Uterus (tissue), 4 donors: Measurements from ENCODE around the gene XRCC4. TPM values are rescaled to one million over a fixed set of nuclear protein-coding genes. Genes with fewer than 3 reads are reported as not detected.
"Not testable (repeated sequence)": the region's sequence is repeated elsewhere in the genome, so short reads cannot be mapped to it uniquely, and the experiment has no call there.

Experiments
- DNase-seq, 2 donors: peaks; one replicate each; pipeline ENCODE4 v3.0.0-alpha.2; 2019 to 2020
- H3K27ac ChIP-seq, 2 donors: fragments of 200-600 bp; sonication (generic); 1 replicate in 1 of 2; 2 replicates in 1 of 2; pipeline ENCODE4 v1.5.1; 2016 to 2018
- H3K27me3 ChIP-seq, 2 donors: fragments of 200-600 bp; sonication (generic); one replicate each; pipeline ENCODE4 v1.5.1; 2018 to 2019; ENCODE audit warnings: control low read depth in 1 of 2
- H3K36me3 ChIP-seq, 2 donors: fragments of 200-600 bp; sonication (generic); one replicate each; pipeline ENCODE4 v1.5.1; 2019; ENCODE audit warnings: control low read depth in 1 of 2
- H3K4me1 ChIP-seq, 2 donors: fragments of 200-600 bp; sonication (generic); one replicate each; pipeline ENCODE4 v1.5.1; 2018 to 2019; ENCODE audit warnings: control low read depth in 1 of 2
- H3K4me3 ChIP-seq, 2 donors: fragments of 200-600 bp; sonication (generic); 1 replicate in 1 of 2; 2 replicates in 1 of 2; pipeline ENCODE4 v1.5.1; 2018 to 2019; ENCODE audit warnings: mild to moderate bottlenecking in 1 of 2
- H3K9me3 ChIP-seq, 2 donors: fragments of 200-600 bp; sonication (generic); one replicate each; pipeline ENCODE4 v1.5.1; 2019; ENCODE audit warnings: control low read depth in 1 of 2
- CTCF ChIP-seq, 4 experiments: fragments of 200-600 bp in 2 of 4; fragments of 450-650 bp in 2 of 4; sonication (generic) in 2 of 4; IDR thresholded peaks; one replicate each; pipeline ENCODE4 v1.5.1; 2016 to 2019; ENCODE audit warnings: antibody characterized with exemption in 4 of 4, mild to moderate bottlenecking in 2 of 4, moderate library complexity in 1 of 4
- POLR2A ChIP-seq, 2 donors: fragments of 450-650 bp; IDR thresholded peaks; one replicate each; pipeline ENCODE4 v1.6.1; 2016; ENCODE audit warnings: antibody characterized with exemption in 2 of 2, mild to moderate bottlenecking in 1 of 2, moderate library complexity in 1 of 2
- intact Hi-C: fragments of 100-400 bp; cut with DNase I; formaldehyde crosslinking; loops from one replicate; pipeline ENCODE4 v1.15.1; 2023; ENCODE audit warnings: low total_unique reads
- total RNA-seq, 4 donors: library from RNA; depleted of rRNA in 3 of 4; stranded (reverse); fragments of >200 nt in 3 of 4; gene quantifications; one replicate each; pipeline versions ENCODE4 v1.1.0 to v1.2.4, GENCODE V29; 2014 to 2023
- donor health status: DM: yes; HTN: yes; CAD: no.

The XRCC4 gene
- total RNA-seq, 4 donors from 2014 or later = 1.3 to 12.2 (median 5.5) TPM; not detected in 1

DNA sequence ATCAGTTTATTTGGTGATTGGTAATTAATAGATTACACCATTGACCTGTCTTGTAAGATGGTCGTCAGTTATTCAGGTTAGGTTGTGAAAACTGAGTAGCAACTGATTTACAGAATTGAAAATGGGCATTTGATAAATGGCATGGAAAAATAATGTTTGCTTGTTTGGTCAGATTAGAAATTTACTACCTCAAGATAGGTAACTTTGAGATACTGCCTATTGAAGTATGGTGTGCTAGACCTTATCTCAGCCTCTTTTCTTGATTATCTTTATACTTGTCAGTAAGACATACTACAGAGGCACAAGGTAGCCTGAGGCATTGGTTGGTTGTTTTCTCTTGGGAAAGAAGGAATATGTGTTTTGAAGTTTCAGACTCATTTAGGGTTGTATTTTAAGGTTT, 174.5 kb downstream of the XRCC4 start:
- intact Hi-C loops = no loop called here
- H3K27ac ChIP-seq = no peak overlapping the region
- no peaks in the 10 kb centered on the region for H3K4me1 ChIP-seq
- no peak for DNase-seq
- H3K36me3 ChIP-seq = no peaks in the 10 kb centered on the region
- no peak for TF ChIP-seq POLR2A (IDR thresholded peaks at IDR 0.05)
- H3K9me3 ChIP-seq = no peaks in the 10 kb centered on the region
- no peaks in the 10 kb centered on the region for H3K27me3 ChIP-seq
- H3K4me3 ChIP-seq = no peak overlapping the region

DNA sequence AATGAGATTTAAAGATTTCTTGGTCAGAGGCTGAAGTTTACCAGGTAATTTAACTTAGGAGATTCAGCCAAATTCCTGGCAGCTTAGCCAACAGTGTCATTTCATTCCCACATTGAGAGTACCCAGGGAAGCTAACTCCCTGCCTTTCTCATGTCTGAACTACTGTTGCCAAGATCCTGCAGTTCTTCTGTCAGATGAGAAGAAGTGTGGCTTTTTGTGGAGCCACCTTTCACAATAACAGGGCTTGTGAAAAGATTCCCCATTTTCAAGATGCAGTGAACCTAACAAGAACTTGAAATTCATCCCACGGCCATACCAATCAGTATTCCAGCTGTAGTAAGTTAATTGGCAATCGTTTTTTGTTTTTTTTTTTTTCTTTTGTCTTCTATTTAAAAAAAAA, 176.4 kb downstream of the XRCC4 start:
- no peak overlapping the region for H3K4me3 ChIP-seq
- no peaks in the 10 kb centered on the region for H3K36me3 ChIP-seq
- H3K4me1 ChIP-seq = no peaks in the 10 kb centered on the region
- DNase-seq = no peak
- H3K9me3 ChIP-seq = no peaks in the 10 kb centered on the region
- H3K27ac ChIP-seq = no peak overlapping the region
- no peak for TF ChIP-seq POLR2A (IDR thresholded peaks at IDR 0.05)
- TF ChIP-seq CTCF (IDR thresholded peaks at IDR 0.05) = no peak
- no peaks in the 10 kb centered on the region for H3K27me3 ChIP-seq
- intact Hi-C loops = no loop called here

DNA sequence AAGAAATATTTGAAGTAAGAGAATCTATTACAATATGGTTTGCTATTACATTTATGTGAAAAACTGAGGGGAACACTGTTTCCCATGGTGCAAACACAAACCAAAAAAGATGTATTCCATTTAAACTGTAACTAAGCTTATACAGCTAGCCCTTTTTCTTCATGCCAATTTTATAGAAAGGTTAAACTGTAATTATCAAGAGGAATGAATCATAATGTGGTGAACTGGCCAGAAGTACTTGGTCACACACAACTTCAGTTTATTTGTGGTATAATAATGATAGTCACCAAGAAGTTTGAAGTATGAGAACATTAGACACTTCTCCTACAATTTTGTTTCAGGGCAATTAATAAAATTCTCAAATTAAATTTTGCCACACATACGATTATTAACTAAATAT, 177.9 kb downstream of the XRCC4 start:
- TF ChIP-seq POLR2A (IDR thresholded peaks at IDR 0.05) (no peak), CTCF (IDR thresholded peaks at IDR 0.05) (no peak)
- Histone ChIP-seq H3K4me3 (no peak overlapping the region), H3K36me3 (no peaks in the 10 kb centered on the region), H3K4me1 (no peaks in the 10 kb centered on the region), H3K27ac (no peak overlapping the region), H3K27me3 (no peaks in the 10 kb centered on the region), H3K9me3 (no peaks in the 10 kb centered on the region)
- DNase-seq = no peak
- intact Hi-C loops = no loop called here

GRCh38 chr5:83256091-83256780, 178.9 kb downstream of the XRCC4 start:
- Histone ChIP-seq H3K27ac (no peak overlapping the region), H3K4me3 (no peak overlapping the region), H3K4me1 (no peaks in the 10 kb centered on the region), H3K36me3 (no peaks in the 10 kb centered on the region), H3K27me3 (no peaks in the 10 kb centered on the region), H3K9me3 (no peaks in the 10 kb centered on the region)
- no peak for DNase-seq
- intact Hi-C loops = no loop called here
- TF ChIP-seq CTCF (IDR thresholded peaks at IDR 0.05) (no peak), POLR2A (IDR thresholded peaks at IDR 0.05) (no peak)

DNA sequence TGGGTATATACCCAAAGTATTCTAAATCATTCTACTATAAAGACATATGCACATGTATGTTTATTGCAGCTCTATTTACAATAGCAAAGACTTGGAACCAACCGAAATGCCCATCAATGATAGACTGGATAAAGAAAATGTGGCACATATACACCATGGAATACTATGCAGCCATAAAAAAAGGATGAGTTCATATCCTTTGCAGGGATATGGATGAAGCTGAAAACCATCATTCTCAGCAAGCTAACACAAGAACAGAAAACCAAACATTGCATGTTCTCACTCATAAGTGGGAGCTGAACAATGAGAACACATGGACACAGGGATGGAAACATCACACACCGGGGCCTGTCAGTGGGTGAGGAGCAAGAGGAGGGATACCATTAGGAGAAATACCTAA, 180.3 kb downstream of the XRCC4 start:
- DNase-seq = not testable (repeated sequence)

DNA sequence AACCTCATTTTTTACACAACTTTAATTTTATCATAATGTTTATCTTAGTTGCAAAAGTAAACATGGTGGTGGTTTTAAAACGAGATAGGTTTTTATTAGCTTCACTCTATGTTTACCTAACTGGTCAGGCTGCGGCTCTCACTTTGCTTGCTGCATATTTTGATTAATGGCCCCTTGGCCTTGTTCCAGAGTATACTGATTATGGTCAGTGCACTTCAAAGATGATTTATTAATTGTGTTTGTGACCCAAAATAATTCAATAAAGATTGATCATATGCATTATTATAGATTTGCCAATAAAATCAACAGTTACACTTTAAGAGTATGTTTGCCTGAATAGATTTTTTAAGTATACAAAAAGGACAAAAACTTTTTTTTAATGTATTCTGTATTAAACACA, 188.0 kb downstream of the XRCC4 start:
- H3K4me3 ChIP-seq = no peak overlapping the region
- no peaks in the 10 kb centered on the region for H3K27me3 ChIP-seq
- DNase-seq = no peak
- no peaks in the 10 kb centered on the region for H3K36me3 ChIP-seq
- no peaks in the 10 kb centered on the region for H3K4me1 ChIP-seq
- H3K27ac ChIP-seq = no peak overlapping the region
- no peak for TF ChIP-seq CTCF (IDR thresholded peaks at IDR 0.05)
- no peak for TF ChIP-seq POLR2A (IDR thresholded peaks at IDR 0.05)
- H3K9me3 ChIP-seq = no peaks in the 10 kb centered on the region
- intact Hi-C loops = no loop called here

More for the DNA sequence above, 180.3 kb downstream of the XRCC4 start:
- H3K4me3 ChIP-seq, H3K9me3 ChIP-seq, H3K27me3 ChIP-seq, intact Hi-C loops, H3K4me1 ChIP-seq, H3K27ac ChIP-seq, H3K36me3 ChIP-seq: not testable (repeated sequence)
